Left lobe of liver (tissue), 2 donors: Measurements from ENCODE around the gene RNF17. TPM values are rescaled to one million over a fixed set of nuclear protein-coding genes. Genes with fewer than 3 reads are reported as not detected.

ENCODE experiments used
- ATAC-seq: fragments of 200-7000 bp; cut with Tn5 transposase; one replicate; pipeline ENCODE4 v1.9.1; 2020; ENCODE audit warnings: mild to moderate bottlenecking, moderate library complexity
- DNase-seq: peaks from one replicate; pipeline ENCODE4 v3.0.0-alpha.2; 2020; ENCODE audit warnings: low spot score
- total RNA-seq: library from RNA; stranded (reverse); gene quantifications from one replicate; pipeline ENCODE4 v1.2.1, GENCODE V29; 2021
- donor health status: DM: no; HTN: no; CAD: no; lungs with moderate emphysema.
- donor health status: DM: no; HTN: yes; CAD: no.

The RNF17 gene
- total RNA-seq, 1 donor from 2014 or later: 0.33 TPM

DNA sequence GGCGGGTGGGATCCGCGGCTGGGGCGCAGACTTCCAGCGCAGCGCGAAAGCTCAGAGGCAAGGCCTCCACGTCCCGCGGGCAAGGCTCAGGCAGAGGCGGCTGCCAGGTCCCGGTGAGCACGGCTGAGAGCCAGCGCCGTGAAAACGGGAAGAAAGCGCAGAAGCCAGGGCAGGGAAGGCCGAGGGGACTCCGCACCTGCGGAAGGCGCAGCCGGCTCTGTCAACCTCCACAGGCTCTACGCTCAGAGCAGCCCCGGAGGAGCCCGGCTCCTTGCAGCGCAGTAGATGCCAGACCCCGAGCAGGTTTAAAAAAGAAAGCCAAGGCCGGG is 131.0 kb downstream of the RNF17 start:
- ATAC-seq (no peak), DNase-seq (no peak)

DNA sequence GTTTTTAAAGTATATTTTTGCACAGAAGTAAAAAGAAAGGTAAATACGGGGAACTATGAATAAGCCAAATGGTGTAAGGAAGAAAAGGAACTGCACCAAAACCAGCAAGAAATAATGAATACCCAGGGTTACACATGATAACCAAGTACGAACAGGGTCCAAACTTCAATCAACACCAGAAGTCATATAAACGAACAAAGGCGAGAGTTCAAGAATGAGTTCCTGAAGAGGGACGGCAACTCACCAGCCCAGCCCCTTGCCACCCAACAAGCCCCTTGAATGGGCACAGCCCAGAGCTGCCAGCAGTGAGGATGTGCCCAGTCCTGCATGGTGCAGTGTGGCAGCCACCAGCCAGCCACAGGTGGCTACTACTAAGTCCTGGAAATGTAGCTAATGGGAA is 132.1 kb downstream of the RNF17 start:
- ATAC-seq: no peak
- no peak for DNase-seq

DNA sequence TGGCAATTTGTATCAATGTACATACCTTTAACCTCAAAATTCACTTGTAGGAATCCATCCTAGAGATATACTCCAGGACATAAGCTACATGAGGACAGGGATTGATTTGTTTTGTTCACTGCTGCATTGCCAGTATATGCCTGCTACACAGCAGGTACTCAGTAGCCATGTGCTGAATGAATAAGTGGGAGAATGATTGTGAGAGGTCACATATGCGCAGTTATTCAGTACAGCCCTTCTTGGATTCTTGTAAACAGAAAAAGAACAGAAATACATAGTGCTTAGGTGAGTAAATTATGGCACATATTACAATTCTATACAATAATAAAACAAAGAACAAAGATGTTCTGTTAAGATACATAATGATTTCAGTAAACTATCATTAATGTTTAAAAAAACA is 133.3 kb downstream of the RNF17 start:
- no peak for DNase-seq
- no peak for ATAC-seq

DNA sequence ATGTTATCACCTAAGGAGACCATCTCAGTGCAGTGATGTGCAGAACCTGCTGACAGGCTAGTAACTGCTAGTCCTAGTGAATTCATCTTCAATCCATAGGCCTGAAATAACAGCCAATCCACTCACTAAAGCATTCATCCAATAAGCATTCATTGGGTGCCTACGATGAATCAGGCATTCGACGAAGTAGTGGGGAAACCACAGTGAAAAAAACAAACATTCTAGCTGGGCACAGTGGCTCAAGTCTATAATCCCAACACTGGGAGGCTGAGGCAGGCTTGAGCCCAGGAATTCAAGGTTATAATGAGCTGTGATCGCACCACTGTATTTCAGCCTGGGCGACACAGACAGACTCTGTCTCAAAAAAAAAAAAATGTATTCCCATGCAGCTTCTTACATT is 135.6 kb downstream of the RNF17 start:
- no peak for DNase-seq

DNA sequence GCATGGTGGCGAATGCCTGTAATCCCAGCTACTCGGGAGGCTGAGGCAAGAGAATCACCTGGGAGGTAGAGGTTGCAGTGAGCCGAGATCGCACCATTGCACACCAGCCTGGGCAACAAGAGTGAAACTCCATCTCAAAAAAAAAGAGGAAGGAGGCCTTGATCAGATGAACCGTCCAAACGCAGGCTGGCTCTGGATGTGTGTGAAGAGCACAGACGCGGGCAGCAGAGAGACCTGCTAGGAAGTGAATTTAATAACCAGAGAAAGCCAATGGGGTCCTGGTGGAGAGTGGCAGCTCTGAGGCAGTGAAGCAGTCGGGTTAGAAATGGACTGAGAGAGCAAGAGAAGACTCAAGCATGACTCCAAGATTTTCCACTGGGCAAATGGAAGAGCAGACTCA is 136.5 kb downstream of the RNF17 start:
- ATAC-seq (no peak), DNase-seq (no peak)

More for the DNA sequence above, 135.6 kb downstream of the RNF17 start:
- ATAC-seq: no peak

DNA sequence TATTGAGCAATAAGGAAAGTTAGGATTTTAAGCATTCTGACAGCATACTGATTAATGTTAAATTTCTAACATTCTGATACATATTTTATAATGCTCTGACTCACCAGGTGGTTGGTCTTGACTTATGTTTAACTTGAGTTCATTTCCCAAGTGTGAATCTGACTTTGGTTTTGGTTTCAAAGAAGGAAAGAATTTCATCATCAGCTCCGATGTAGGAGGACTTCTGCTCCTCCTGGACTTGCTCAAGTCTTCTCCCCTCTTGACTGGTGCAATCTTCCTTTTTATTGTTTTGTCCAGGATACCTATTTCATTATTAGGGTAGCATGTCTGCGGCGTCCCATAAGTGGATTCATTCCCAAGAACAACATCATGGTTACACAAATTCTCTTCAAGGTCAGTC is 141.3 kb downstream of the RNF17 start:
- ATAC-seq: no peak

DNA sequence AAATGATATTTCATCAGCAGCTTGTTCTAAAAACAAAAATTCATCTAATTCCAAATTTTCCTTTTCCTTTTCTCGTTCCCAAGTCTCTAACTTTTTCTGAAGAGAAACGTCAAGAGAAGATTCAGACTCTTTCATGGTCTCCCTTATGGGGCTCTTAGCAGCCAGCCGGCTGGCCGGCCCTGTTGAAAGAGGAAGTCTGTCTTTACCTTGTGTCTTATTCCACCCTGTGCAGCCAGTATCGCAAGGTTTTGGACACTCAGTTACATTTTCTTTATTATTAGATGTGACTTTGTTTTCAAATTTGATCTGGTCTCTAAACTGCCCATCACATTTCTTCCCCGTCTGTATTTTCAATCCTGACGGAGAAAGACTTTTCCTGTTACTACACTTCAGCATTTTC is 142.3 kb downstream of the RNF17 start:
- DNase-seq (no peak), ATAC-seq (no peak)

More for the DNA sequence above, 141.3 kb downstream of the RNF17 start:
- DNase-seq: no peak

DNA sequence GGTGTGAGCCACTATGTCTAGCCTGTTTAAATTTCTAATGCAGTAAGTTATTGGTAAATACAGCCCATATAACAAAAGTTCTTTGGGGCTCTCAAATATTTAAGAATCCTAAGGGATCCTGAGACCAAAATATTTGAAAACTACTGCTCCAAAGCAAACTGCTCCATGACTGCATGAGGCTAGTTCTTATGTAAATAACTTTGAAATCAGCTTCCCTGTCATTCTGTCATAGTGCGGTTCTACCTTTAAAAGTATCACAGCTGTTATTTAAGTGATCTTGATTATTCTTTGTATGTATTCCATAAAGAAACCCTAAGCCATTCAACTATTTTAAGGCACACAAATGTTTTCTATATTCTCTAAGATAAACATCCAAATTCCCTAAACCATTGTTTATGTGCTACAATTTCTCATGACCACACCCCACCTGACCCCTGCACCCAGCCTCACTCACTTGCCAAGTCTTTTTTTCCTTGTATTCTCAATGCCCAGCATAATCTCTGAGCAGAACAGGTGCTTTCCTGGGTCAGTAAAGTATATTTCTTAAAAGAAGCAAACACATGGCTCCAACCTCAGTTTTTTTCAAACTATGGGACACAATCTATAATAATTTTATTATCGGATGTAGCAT is 146.6 kb downstream of the RNF17 start:
- ATAC-seq: no peak
- DNase-seq: no peak

DNA sequence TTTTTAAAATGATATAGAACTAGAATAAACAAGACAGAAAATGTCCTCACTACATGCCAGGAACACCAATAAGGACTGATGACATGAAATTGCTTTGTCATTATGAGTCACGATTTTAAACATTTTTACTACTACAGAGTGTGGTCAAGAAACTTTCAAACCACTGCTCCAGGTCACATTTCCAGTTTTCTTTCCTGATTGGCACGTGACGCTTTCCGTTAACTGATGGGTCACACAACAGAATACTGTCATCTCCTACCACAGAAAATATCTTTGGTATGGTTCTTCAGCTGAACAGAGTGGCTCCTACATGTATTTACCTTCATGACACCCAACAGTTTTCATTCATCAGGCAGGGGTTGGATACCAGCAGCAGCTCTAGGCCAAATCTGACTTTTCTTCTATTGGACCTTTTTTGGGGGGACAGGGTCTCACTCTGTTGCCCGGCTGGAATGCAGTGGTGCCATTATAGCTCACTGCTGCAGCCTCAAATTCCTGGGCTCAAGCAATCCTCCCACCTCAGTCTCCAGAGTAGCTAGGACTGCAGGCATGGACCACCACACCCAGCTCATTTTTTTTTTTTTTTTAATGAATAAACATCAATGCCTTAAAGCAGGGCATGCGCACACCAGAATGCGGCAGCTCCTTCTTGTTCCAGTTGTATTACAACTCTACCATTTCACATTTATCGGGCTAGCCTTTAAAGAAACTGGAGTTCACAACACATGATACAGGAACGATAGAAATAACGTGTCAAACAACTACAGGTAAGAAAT is 147.4 kb downstream of the RNF17 start:
- DNase-seq (no peak), ATAC-seq (no peak)

DNA sequence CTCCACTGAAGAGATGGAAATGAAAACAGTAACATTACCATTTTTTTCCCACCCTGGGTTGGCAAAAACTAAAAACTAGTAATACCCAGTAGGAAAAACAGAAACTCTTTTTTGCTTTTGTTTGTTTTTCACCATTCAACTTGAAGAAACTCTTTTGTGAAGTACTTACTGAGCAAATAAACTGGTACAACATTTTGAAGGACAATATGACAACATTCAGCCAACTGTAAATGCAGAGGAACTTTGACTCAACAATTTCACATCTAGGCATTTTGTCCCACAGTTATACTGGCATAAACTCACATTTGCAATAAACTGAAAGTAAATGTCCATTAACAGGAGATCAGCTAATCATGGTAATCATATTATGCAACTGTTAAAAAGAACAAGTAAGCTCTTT is 152.5 kb downstream of the RNF17 start:
- ATAC-seq: no peak
- DNase-seq: no peak

DNA sequence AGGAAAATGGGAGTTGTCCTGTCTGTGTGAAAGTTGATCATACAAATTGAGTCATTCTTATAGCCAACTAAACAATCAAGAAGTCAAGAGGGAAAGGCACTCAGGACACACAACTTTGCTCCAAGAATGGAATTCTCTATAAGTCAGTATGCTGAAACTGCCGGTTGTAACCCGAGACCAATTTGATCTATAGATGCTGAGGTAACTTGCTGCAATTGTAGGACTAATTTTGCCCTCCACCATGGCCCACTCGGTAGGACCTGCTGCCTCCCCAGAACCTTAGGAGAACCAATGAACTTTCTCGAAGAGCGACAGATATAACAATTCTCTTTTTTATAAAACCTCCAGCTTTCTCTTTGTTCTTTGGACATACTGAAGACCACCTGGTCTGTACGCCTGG is 157.0 kb downstream of the RNF17 start:
- DNase-seq (no peak), ATAC-seq (no peak)

DNA sequence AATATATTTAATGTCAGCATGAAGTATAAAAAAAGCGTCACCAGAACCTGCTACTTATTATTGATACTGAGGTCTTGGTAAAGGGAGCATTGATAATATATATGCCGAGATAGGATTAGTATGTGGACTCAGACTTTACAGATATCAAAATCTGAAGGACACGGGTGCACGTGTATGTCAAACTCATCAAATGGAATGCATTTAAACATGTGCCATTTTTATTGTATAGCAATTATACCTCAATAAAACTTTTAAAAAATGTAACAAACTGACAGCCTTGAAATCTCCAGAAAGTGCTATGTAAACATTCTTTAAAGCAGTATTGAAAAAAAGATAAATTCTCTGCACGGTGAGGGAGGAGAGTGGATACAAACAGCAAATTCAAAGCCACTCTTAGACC is 157.9 kb downstream of the RNF17 start:
- DNase-seq: no peak
- no peak for ATAC-seq

DNA sequence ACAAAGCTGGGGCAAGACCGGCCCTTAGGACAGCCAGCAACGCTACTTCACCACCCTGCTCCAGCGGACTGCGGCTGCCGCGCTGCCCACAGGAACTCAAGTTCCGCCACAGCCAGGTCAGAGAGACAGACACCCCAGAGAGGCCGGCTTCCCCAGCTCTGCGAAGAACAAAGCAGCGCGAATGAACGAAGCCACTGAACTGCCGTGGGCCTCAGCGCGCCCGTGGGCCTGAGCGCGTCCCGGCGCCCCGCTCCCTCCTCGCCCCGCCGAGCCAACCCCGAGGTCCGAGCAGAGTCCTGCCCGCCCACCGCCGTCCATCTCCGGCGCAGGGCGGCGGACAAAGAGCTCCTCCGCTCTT is 158.4 kb downstream of the RNF17 start:
- no peak for DNase-seq
- peak; percentile 22 for ATAC-seq

DNA sequence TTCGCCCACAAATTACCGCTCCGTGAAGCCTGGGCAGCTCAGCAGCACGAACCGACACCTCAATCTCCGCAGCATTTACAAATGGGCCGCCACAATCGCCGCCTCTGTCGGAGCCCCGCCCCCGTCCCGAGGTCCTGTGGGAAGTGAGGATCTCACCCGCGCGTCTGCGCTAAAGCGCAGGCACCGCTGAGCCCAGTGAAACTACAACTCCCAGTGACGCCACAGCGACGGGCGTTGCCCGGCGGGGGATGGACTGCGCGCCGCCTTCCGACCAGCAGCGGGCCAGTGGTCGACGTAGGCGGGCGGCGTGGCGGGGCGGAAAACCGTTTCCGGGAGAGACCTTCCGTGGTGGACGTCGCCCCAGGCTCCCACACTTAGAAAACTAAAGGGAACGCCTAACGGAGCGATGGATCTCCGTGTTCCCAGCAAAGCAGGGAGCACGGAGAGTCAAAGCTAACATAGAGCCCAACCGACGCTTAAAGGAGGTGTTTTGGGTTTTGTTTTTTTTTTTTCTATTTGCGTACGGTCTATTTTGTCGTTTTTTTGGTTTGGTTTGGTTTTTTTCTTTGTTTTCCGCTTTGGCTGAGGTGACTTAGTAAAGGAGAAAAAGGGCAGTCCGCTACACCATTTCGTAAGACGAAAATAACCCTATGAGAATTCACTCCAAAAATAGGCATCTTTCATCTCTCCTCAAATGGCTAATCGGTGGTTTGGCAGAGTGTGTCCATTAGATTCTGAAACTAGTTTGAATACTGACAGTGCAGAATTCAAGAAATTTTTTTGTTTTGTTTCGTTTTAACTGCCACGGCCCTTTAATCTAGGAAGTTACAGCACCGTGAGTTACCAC is 159.0 kb downstream of the RNF17 start:
- DNase-seq (peak; percentile 98), ATAC-seq (peak; percentile 99)

DNA sequence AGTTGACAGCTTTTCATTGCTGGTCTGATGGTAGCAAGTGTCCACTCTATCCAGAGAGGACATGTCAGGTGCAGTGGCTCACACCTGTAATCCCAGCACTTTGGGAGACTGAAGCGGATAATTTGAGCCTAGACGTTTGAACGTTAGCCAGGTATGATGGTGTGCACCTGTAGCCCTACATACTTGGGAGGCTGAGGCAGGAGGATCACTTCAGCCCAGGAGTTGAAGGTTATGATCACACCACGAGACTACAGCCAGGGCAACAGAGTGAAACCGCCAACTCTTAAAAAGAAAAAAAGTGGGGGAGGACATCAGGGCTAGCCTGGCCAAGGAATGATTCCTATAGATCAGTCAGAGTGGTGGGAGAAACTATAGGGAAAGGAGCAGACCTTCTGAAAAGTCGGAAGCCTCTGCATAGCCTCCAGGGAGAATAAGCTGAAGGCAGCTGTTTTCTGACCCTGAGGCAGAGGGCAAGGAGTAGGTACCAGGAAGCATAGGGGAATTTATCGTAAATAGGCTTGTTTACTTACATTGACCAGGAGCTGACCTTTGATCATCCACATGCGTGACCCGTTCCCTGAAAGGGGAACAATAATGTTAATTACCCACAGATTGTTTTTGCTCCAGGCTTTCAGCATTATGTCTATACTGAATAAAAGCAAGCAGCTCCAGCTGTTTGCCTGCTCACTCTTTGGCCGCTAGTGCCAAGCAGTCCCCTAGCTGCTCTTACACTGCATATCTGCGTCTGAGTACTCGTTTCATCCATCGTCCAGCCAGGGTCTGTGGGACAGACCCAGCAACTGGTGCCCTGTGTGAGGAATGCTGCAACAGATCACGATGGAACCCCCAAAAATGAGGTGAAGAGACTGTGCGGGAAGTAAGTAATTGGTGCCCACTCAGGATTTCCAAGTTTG is 161.6 kb downstream of the RNF17 start:
- DNase-seq (no peak), ATAC-seq (no peak)

DNA sequence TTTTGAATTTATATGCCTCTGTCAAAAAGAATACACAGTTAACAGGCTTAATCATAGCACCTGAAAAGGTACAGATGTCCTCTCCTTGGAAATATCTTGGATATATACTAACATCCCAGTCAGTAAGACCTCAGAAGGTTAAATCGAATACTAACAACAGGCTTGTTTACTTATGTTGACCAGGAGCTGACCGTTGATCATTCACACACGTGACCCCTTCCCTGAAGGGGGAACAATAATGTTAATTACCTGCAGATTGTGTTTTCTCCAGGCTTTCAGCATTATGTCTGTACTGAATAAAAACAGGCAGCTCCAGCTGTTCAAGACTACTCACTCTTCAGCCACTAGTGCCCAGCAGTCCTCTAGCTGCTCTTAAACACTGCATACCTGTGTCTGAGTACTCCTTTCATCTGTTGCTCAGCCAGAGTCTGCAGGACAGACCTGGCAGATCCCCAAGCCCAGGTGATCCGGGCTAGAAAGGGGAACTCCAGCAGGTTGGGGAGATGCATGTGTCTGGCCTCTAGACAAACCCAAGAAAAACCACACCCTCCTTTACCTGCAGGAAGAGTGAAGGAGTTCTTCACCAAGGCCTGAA is 163.9 kb downstream of the RNF17 start:
- DNase-seq (no peak), ATAC-seq (peak; percentile 16)

DNA sequence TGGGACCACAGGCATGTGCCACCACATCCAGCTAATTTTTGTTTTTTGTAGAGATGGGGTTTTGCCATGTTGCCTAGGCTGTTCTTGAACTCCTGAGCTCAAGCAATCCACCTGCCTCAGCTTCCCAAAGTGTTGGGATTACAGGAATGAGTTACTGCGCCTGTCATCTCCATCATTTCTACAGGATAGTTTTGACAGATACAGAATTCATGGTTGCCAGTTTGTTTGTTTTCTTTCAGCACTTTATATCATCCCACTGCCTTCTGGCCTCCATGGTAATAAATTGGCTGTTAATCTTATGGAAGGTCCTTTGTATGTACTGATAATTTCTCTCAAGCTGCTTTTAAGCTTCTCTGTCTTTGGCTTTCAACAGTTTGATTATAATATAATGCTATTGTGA is 165.2 kb downstream of the RNF17 start:
- DNase-seq (no peak), ATAC-seq (no peak)
